NCI-H2227 (cell line): Measurements from ENCODE around the gene ZBTB1.

ENCODE experiments used
- DNase-seq: peaks from one replicate; lab custom pipeline; 2025; ENCODE audit not compliant: unreplicated experiment; lab: John Stamatoyannopoulos, UW

The ZBTB1 gene

GRCh38 chr14:64504310-64504896 lies at the start of gene ZBTB1:
ZBTB1 (plus strand) TSS chr14:64504770; CDS start chr14:64521505, 16,735 bp downstream.
- DNase-seq = peak; percentile 88

- no peak for DNase-seq
Observed at GRCh38 chr14:64459405-64460136, 45.0 kb upstream of the ZBTB1 start.

DNA sequence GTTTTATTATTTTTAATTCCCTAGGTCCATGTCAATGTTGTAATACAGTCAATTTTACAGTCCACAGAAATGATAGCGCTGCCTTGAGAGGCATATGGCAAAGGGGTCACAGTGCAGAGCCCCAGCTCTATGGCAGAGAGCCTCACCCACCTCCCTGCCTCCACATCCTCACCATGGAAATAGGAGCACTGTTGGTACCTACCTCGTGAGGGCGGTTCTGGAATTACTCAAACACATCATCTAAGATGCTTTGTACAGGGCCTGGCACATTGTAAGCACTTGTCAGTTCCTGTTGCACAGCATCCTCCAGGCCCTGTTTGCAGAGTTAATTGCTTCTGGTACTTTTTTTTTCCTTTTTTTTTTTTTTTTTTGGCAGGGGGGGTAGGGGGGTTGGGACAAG lies 43.3 kb upstream of the ZBTB1 start:
- DNase-seq = no peak

DNA sequence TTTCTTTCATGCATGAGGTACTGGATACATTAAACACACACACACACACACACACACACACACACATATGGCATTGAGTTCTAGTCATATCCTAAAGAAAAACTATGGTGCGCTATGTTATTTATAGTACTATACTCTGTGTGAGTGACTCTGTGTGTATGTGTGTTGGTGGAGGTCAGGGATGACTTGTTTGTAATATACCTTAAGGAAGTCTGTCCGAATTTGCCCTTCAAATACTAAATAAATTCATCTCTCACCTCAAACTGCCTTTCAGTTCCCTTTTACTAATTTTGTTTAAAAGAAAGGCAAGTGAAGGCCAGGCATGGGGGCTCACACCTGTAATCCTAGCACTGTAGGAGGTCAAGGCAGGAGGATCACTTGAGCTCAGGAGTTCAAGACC lies 41.4 kb upstream of the ZBTB1 start:
- DNase-seq = no peak

GRCh38 chr14:64463873-64464272 lies 40.7 kb upstream of the ZBTB1 start:
- DNase-seq = no peak

DNA sequence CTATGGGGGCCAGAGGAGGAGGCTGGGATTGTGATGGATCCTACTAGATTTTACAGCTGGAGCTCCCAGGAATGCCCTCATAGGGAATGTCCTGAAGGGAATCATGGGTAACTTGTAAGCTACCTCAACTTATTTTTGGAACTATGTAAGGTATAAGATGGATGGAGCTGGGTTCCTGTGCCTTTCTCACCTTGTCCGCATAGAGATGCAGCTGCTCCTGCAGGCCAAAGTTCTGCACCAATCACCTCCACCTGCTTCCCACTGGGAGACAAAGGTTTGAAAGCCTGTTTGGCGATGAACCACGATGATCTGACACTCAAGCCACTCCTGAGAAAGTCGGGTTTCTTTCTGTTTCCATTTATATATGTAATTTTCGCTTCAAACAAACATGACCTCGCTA lies 39.9 kb upstream of the ZBTB1 start:
- peak; percentile 40 for DNase-seq

DNA sequence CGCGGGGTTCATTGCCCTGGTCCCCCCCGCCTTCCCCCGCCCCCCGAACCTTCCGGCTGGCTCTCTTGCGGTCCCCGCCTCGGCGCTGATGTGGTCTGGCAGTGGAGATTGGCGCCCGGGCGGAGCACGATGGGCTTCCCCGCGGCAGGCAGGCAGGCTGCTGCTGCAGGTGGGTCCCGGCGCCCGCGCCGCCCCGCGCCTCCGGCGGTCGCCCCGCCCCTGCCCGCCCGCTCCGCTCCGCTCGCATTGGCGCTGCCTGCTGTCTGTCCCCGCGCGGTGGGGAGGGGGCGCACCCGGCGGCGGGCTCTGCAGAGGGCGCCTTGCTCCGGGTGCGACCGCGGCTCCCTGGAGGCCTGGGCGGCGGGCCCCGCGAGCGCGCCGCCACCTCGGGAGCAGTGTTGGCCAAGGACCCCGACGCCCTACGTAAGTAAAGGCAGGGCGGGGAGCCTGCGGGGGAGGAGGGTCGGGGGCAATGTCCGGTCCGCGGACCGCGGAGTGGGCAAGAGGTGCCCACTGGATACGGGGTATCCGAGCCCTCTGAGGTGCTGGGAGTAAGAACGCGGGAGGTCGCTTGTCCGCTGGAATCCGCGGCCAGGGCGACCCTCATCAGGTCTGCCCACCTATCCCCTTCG lies 39.3 kb upstream of the ZBTB1 start, which contains the start of gene AKAP5:
TSS of gene AKAP5 (plus strand) at position 309 of the 632 bp plus-strand sequence. CDS start 2,896 bp downstream, outside the sequence.
- peak; percentile 89 for DNase-seq

DNA sequence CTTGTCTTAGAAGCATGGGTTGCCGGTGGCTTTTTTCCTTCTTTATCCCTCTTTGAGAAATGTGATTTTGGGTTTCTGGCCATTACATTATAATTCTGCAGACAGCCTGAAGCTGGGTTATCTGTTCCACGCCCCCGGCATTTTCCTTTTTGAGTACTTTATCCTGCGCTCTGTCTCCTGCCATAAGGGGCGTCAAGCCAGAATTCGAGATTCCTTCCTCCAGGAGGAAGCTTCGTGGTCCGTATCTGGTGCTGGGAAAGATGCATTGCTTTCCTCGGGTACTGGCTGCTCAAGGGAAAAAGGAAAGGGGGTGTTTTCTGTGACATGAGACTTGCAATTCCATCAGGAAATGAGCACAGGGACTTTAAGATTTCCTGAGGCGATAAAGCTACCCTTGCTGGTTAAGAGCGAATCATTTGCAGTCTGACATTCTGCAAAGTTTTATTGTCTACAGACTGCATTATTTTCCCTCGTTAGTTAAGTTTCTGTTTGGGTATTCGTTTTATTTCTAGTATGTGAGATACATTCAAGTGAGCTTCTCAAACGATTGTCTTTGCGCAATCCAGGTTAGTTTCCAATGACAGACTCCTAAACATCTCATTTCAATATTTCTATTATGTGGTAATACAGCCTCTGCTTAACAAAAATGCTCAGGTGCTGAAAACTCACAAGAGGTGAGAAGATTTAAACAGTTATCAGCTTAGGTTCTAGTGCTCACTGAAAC lies 38.6 kb upstream of the ZBTB1 start:
- DNase-seq = peak; percentile 68

DNA sequence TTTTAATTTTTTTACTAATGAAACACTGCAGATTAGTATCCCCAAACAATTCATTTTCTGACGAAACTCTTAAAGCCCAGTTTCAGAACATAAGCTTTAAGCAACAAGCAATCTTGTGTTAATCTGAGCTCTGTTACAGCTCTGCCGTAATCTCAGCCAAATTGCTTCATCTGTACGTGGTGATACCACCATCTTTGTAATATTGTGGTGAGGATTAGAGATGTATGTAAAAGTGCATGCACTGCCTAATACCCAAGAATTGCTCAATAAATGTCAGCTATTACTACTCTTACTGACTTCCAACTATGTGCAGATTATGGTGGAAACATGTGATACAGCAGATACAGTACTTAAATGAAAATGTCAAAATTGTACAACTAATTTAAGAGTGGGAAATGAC lies 37.5 kb upstream of the ZBTB1 start:
- DNase-seq = no peak

DNA sequence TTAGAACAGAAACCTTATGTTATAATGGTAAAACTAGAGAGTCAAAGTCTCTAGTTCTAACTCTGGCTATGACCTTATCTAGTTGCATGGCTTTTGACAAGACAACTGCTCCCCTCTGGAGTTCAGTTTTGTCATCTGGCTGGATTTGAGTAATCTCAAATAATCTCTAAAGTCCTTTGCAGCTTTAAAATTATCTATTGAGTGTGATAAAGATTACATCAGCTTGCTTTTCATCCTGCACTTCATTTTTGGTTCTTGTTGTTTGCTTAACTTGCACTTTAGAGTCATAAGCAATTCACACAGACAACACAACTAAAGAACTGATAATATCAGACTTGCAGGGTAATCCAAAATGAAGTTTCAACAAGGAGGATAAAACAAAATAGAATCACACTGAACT lies 37.0 kb upstream of the ZBTB1 start:
- no peak for DNase-seq

DNA sequence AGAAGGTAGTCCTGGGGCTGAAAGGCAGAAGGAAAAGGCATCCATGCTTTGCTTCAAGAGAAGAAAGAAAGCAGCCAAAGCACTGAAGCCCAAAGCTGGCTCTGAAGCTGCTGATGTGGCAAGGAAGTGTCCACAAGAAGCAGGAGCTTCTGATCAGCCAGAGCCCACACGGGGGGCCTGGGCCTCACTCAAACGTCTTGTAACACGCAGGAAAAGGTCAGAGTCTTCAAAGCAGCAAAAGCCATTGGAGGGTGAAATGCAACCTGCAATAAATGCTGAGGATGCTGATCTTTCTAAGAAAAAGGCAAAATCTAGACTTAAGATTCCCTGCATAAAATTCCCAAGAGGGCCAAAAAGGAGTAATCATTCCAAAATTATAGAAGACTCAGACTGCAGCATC lies 36.1 kb upstream of the ZBTB1 start:
- no peak for DNase-seq

- no peak for DNase-seq
Observed at GRCh38 chr14:64474041-64474440, 30.5 kb upstream of the ZBTB1 start.

GRCh38 chr14:64474698-64475097 lies 29.9 kb upstream of the ZBTB1 start:
- DNase-seq = no peak

DNA sequence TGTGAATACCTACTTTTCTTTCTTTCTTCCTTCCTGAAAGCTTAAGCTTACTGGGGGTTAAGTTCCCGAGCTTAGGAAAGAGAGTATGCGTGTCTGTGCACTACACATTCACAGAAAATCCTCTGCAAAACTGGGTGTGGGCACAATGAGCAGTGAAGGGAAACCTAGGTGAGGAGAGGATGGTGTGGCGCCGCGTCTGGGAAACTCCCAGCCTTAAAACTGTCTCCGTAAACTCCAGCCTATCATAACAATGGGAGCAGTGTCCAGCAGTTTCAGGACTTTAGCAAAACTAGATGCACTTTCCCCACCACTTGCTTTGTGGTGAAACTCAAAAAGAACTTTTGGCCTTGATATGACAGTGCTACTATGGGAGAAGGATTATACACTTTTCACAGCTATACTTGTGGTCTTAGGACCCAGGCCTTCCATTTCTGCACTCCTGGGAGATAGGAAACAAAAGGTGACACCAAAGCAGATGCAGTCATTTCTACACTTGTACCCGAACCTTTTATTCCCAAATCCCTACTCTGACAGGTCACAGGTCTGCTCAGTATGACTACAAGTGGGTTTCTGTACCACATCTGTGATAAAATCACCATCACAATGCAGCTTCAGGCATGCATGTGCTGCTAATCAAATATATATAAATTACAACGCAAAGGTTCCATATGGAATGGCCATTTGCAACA lies 28.8 kb upstream of the ZBTB1 start:
- DNase-seq = no peak

GRCh38 chr14:64476438-64476837 lies 28.1 kb upstream of the ZBTB1 start:
- DNase-seq = no peak

- DNase-seq = peak; percentile 9
Observed at GRCh38 chr14:64478634-64479250, 25.8 kb upstream of the ZBTB1 start.

DNA sequence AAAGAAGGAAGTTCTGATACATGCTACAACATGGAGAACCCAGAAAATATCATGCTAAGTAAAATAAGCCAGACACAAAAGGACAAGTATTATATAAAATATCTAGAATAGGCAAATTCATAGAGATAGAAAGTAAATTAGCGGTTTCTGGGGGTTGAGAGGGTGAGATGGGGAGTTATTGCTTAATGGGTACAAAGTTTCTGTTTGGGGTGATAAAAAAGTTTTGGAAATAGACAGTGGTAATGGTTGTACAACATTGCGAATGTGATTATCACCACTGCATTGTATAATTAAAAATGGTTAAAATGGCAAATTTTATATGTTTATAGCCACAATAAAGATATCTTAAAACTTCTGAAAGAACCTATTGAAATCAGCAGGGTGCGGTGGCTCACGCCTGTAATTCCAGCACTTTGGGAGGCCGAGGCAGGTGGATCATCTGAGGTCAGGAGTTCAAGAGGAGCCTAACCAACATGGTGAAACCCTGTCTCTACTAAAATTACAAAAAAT lies 15.9 kb upstream of the ZBTB1 start:
- DNase-seq = no peak

DNA sequence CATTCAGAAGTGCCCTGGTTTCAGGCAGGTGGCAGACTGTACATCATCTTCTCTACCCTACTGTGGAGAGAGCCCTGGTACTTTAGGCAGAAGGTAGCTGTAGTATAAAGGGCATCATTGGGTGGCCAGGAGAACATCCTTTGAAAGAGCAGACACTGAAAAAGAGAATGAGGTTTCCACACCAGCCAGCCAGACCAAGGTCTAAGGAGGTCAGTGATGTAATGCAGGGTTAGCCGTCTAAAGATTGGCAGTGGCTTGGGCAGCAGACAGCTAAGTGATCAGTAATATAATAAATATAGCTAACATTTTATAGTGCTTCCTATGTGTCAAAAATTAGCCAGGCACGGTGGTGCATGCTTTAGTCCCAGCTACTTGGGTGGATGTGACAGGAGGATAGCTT lies 12.9 kb upstream of the ZBTB1 start:
- DNase-seq = no peak

GRCh38 chr14:64493455-64493854 lies 11.1 kb upstream of the ZBTB1 start:
- DNase-seq = no peak

DNA sequence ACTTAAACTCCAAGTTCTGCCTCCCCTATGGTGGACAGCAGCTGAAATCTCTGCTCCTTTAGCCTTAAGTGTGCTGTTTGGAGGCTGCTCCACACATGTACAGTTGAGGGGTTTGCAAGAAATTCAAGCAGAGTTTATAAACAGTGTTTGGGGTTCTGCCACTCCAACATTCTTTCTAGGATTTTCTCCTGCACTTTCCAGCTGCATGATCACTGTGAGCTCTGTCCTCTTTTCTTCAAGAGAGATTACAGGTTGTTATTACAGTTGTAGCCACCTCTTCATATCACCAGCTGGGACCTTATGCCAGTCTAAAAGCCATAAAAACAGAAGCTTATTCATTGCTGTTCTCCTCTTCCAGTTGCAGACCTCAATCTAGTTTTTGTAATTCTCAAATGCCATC lies 9.3 kb upstream of the ZBTB1 start:
- no peak for DNase-seq
